GM10266 (cell line): ENCODE measurements around the gene ZNF385A.

ENCODE experiments used
- DNase-seq: peaks from one replicate; pipeline ENCODE4 v3.0.0; 2012; ENCODE audit errors: extremely low spot score
- TF ChIP-seq, protein P1 (sequence below): IDR thresholded peaks from 2 replicates; pipeline ENCODE4 v1.5.1; 2012; ENCODE audit warnings: mild to moderate bottlenecking, low read depth; ENCODE audit not compliant: control insufficient read depth, insufficient read depth; ENCODE audit errors: missing control alignments

Gene ZNF385A

GRCh38 chr12:54386403-54387113 is 2.0 kb upstream of the ZNF385A start:
- TF ChIP-seq, protein P1, sequence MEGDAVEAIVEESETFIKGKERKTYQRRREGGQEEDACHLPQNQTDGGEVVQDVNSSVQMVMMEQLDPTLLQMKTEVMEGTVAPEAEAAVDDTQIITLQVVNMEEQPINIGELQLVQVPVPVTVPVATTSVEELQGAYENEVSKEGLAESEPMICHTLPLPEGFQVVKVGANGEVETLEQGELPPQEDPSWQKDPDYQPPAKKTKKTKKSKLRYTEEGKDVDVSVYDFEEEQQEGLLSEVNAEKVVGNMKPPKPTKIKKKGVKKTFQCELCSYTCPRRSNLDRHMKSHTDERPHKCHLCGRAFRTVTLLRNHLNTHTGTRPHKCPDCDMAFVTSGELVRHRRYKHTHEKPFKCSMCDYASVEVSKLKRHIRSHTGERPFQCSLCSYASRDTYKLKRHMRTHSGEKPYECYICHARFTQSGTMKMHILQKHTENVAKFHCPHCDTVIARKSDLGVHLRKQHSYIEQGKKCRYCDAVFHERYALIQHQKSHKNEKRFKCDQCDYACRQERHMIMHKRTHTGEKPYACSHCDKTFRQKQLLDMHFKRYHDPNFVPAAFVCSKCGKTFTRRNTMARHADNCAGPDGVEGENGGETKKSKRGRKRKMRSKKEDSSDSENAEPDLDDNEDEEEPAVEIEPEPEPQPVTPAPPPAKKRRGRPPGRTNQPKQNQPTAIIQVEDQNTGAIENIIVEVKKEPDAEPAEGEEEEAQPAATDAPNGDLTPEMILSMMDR = no peak
- no peak for DNase-seq

DNA sequence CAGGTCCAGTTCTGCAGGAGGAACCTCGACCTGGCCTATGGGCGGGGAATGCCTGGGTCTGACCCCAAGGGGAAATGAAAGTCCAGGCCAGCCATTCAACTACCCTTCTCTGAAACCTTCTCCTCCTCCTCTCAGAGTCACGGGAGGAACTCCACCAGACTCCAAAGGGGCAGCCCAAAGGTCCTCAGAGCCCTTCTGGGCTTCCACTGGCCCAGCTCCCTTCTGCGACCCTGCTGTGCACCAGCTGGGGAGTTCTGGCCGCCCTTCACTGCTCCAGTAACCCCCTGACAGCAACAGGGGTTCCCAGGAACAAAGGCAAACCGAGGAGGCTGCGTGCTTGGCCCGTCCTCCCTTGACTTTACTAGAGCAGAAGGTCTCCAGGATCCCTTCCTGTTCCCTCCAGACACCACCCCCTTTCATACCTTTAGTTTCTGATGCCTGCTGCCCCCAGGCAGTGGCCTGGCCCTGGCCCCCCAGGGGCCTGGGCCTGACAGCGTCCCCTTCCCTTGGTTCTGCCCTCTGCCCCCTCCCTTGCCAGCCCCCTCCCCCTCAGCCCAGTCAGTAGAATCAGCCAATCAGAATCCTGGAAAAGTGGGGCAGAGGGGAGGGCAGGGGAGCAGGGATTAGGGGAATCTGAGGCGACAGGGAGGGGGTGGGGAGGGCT is 850 bp upstream of the ZNF385A start:
- TF ChIP-seq, protein P1 = no peak
- DNase-seq = no peak

DNA sequence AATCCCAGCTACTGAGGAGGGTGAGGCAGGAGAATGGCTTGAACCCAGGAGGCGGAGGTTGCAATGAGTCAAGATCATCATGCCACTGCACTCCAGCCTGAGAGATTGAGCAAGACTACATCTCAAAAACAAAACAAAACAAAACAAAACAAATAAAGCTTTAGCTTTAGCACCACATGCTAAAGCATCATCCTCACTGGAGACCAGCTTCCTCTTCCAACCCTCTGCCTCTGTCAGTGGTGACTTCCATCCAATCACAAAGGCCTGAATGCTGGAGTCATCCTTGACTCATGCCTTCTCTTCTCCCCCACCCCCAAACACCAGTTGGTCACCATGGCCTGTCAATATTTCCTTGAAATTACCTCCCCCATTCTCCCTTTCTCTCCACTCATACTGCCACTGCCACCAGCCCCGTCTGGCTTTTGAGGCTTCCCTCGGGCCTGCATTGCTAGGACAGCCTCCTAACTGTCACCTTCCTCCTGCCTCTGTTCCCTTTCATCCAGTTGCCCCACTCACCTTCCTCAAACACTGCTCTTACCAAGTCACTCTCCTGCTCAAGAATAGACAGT is 1.4 kb downstream of the ZNF385A start:
- TF ChIP-seq, protein P1 = no peak
- DNase-seq = no peak

DNA sequence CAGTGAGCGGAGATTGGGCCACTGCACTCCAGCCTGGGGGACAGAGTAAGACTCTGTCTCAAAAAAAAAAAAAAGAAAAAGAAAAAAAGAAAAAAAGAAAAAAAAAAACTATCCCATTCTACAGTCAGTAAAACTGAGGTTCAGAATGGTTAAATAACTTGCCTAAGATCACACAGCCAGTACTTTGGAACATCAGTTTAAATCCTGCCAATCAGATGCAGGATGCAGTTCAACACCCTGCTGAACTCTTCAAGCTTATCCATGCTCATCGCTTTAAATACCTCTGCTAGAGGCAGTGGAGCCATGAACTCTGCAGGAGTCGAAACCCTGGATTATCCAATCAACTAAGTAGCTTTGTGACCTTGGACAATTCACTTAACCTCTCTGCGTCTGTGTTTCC is 3.4 kb downstream of the ZNF385A start:
- TF ChIP-seq, protein P1 = no peak
- no peak for DNase-seq

- TF ChIP-seq, protein P1 = peak; percentile 100
- peak; percentile 95 for DNase-seq
Observed at GRCh38 chr12:54379398-54380201, 4.9 kb downstream of the ZNF385A start.

GRCh38 chr12:54378796-54379397 is 5.6 kb downstream of the ZNF385A start:
- DNase-seq = no peak
- TF ChIP-seq, protein P1 = no peak
